SK-N-SH (cell line): ENCODE measurements around the gene ACRBP.

Source experiments
- CHD2 ChIP-seq: fragments of 150-350 bp; IDR thresholded peaks from 2 replicates; pipeline ENCODE4 v1.6.1; 2018; ENCODE audit warnings: low read length; ENCODE audit not compliant: partially characterized antibody
- FOXJ3 ChIP-seq: sonication (generic); formaldehyde crosslinking; IDR thresholded peaks from 2 replicates; pipeline ENCODE4 v1.5.1; 2020; ENCODE audit warnings: mild to moderate bottlenecking, missing genetic modification reagents
- POLR2AphosphoS5 ChIP-seq: IDR thresholded peaks from 2 replicates; pipeline ENCODE4 v1.6.1; 2012; ENCODE audit warnings: low read depth, low read length
- RFX5 ChIP-seq: IDR thresholded peaks from 2 replicates; pipeline ENCODE4 v1.6.1; 2012; ENCODE audit warnings: mild to moderate bottlenecking, improper control_type of control experiment, low read length
- SIN3A ChIP-seq: IDR thresholded peaks from 2 replicates; pipeline ENCODE4 v1.6.1; 2012; ENCODE audit warnings: low read depth, mild to moderate bottlenecking, low read length, moderate library complexity, borderline replicate concordance
- TF ChIP-seq, protein P1 (sequence below): fragments of 200-600 bp; sonication (generic); IDR thresholded peaks from 2 replicates; pipeline ENCODE4 v1.6.1; 2017; ENCODE audit warnings: antibody characterized with exemption, mild to moderate bottlenecking, moderate library complexity

- TF ChIP-seq, protein P1, sequence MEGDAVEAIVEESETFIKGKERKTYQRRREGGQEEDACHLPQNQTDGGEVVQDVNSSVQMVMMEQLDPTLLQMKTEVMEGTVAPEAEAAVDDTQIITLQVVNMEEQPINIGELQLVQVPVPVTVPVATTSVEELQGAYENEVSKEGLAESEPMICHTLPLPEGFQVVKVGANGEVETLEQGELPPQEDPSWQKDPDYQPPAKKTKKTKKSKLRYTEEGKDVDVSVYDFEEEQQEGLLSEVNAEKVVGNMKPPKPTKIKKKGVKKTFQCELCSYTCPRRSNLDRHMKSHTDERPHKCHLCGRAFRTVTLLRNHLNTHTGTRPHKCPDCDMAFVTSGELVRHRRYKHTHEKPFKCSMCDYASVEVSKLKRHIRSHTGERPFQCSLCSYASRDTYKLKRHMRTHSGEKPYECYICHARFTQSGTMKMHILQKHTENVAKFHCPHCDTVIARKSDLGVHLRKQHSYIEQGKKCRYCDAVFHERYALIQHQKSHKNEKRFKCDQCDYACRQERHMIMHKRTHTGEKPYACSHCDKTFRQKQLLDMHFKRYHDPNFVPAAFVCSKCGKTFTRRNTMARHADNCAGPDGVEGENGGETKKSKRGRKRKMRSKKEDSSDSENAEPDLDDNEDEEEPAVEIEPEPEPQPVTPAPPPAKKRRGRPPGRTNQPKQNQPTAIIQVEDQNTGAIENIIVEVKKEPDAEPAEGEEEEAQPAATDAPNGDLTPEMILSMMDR: peak; percentile 76
- TF ChIP-seq FOXJ3 (CRISPR knock-in tag) (no peak), RFX5 (no peak), SIN3A (no peak), CHD2 (no peak), POLR2AphosphoS5 (no peak)
These were observed 37.4 kb upstream of the ACRBP start for GRCh38 chr12:6684609-6685008.
